Endodermal cell (in vitro differentiated cells): ENCODE measurements around the gene STAT3. TPM values are rescaled to one million over a fixed set of nuclear protein-coding genes. Genes with fewer than 3 reads are reported as not detected.
"Not testable (repeated sequence)": the region's sequence is repeated elsewhere in the genome, so short reads cannot be mapped to it uniquely, and the experiment has no call there.

Source experiments
- DNase-seq: peaks from one replicate; pipeline ENCODE4 v3.0.0-alpha.2; 2017
- H3K27ac ChIP-seq: 2 replicates; pipeline ENCODE4 v1.5.1; 2013; ENCODE audit warnings: mild to moderate bottlenecking, low read depth, low read length, moderate library complexity
- H3K27me3 ChIP-seq: 2 replicates; pipeline ENCODE4 v1.6.1; 2013; ENCODE audit warnings: mild to moderate bottlenecking, low read length, moderate library complexity; ENCODE audit not compliant: insufficient read depth, control insufficient read depth, poor library complexity, severe bottlenecking
- H3K36me3 ChIP-seq: 2 replicates; pipeline ENCODE4 v1.7.0; 2013; ENCODE audit warnings: mild to moderate bottlenecking, low read length, moderate library complexity; ENCODE audit not compliant: control insufficient read depth, insufficient read depth
- H3K4me1 ChIP-seq: one replicate; pipeline ENCODE4 v1.7.0; 2013; ENCODE audit warnings: low read length; ENCODE audit not compliant: control insufficient read depth, insufficient read depth
- H3K4me3 ChIP-seq: 2 replicates; pipeline ENCODE4 v1.5.1; 2013; ENCODE audit warnings: mild to moderate bottlenecking, low read length, moderate library complexity
- H3K9ac ChIP-seq: 2 replicates; pipeline ENCODE4 v1.6.1; 2013; ENCODE audit warnings: mild to moderate bottlenecking, low read length, moderate library complexity; ENCODE audit not compliant: poor library complexity, severe bottlenecking; ENCODE audit errors: extremely low read depth
- H3K9me3 ChIP-seq: 2 replicates; pipeline ENCODE4 v1.6.1; 2013; ENCODE audit warnings: mild to moderate bottlenecking, low read length, moderate library complexity; ENCODE audit not compliant: control insufficient read depth
- H3K27ac Mint-ChIP-seq: 2 replicates; pipeline ENCODE4 v1.8.0; 2020; ENCODE audit warnings: mixed read lengths
- H3K27me3 Mint-ChIP-seq: 2 replicates; pipeline ENCODE4 v1.8.0; 2021; ENCODE audit warnings: mild to moderate bottlenecking, mixed read lengths; ENCODE audit not compliant: insufficient read depth
- H3K36me3 Mint-ChIP-seq: 2 replicates; pipeline ENCODE4 v1.8.0; 2020; ENCODE audit warnings: low read depth, mixed read lengths
- H3K4me1 Mint-ChIP-seq: 2 replicates; pipeline ENCODE4 v1.8.0; 2020; ENCODE audit warnings: mixed read lengths
- H3K4me3 Mint-ChIP-seq: 2 replicates; pipeline ENCODE4 v1.8.0; 2020; ENCODE audit warnings: mild to moderate bottlenecking, moderate library complexity, mixed read lengths
- H3K9me3 Mint-ChIP-seq: 2 replicates; pipeline ENCODE4 v1.8.0; 2020; ENCODE audit warnings: mild to moderate bottlenecking, mixed read lengths
- WGBS, 2 experiments: methylation state at CpG; one replicate each; pipeline versions ENCODE4 v1.1.5 to v1.1.7; 2013; ENCODE audit warnings: missing lambda C conversion rate in 2 of 2, mixed read lengths in 1 of 2; ENCODE audit not compliant: insufficient coverage in 1 of 2, insufficient read length in 1 of 2; 5-methylcytosine and 5-hydroxymethylcytosine counted together
- total RNA-seq, 2 donors: library from RNA; stranded (reverse); fragmentation: NEBNext Ultra II Directional in 1 of 2; extraction: Animal tissue kit (Norgen Biotek cat#: 25700) in 1 of 2; gene quantifications; 2 replicates in 1 of 2; 3 replicates in 1 of 2; pipeline ENCODE4 v1.2.1, GENCODE V29; 2021
- TF ChIP-seq, protein P1 (sequence below): fragments of 200-600 bp; sonication (generic); conservative IDR thresholded peaks from 2 replicates; pipeline ENCODE4 v1.5.0; 2021; ENCODE audit warnings: antibody characterized with exemption, mild to moderate bottlenecking

STAT3 gene
- total RNA-seq, 2 donors from 2014 or later: 27.5 to 32.4 TPM

GRCh38 chr17:42304187-42305030, 83.8 kb downstream of the STAT3 start:
- no peak overlapping the region for H3K27ac Mint-ChIP-seq
- no peak overlapping the region for H3K4me3 Mint-ChIP-seq
- Histone ChIP-seq H3K9ac (no peak overlapping the region), H3K27ac (no peak overlapping the region), H3K9me3 (no peaks in the 10 kb centered on the region), H3K4me1 (no peaks in the 10 kb centered on the region), H3K27me3 (no peaks in the 10 kb centered on the region), H3K4me3 (no peak overlapping the region), H3K36me3 (no peaks in the 10 kb centered on the region)
- peaks cover 1% of the 10 kb centered on the region for H3K27me3 Mint-ChIP-seq
- WGBS, 2 experiments: 93 to 96% methylated on average over 13 to 16 of the region's 16 CpGs
- TF ChIP-seq, protein P1, sequence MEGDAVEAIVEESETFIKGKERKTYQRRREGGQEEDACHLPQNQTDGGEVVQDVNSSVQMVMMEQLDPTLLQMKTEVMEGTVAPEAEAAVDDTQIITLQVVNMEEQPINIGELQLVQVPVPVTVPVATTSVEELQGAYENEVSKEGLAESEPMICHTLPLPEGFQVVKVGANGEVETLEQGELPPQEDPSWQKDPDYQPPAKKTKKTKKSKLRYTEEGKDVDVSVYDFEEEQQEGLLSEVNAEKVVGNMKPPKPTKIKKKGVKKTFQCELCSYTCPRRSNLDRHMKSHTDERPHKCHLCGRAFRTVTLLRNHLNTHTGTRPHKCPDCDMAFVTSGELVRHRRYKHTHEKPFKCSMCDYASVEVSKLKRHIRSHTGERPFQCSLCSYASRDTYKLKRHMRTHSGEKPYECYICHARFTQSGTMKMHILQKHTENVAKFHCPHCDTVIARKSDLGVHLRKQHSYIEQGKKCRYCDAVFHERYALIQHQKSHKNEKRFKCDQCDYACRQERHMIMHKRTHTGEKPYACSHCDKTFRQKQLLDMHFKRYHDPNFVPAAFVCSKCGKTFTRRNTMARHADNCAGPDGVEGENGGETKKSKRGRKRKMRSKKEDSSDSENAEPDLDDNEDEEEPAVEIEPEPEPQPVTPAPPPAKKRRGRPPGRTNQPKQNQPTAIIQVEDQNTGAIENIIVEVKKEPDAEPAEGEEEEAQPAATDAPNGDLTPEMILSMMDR: no peak
- H3K36me3 Mint-ChIP-seq: no peaks in the 10 kb centered on the region
- H3K4me1 Mint-ChIP-seq: no peaks in the 10 kb centered on the region
- H3K9me3 Mint-ChIP-seq: no peaks in the 10 kb centered on the region
- no peak for DNase-seq

- Mint-ChIP-seq H3K4me1 (no peaks in the 10 kb centered on the region), H3K27me3 (peaks cover 1% of the 10 kb centered on the region), H3K9me3 (no peaks in the 10 kb centered on the region), H3K4me3 (no peak overlapping the region), H3K36me3 (no peaks in the 10 kb centered on the region), H3K27ac (no peak overlapping the region)
- Histone ChIP-seq H3K27me3 (no peaks in the 10 kb centered on the region), H3K27ac (no peak overlapping the region), H3K9ac (no peak overlapping the region), H3K4me3 (no peak overlapping the region), H3K9me3 (no peaks in the 10 kb centered on the region), H3K36me3 (no peaks in the 10 kb centered on the region), H3K4me1 (no peaks in the 10 kb centered on the region)
- TF ChIP-seq, protein P1: no peak
- DNase-seq: no peak
- WGBS, 2 experiments: 77 to 90% methylated on average over 3 of the region's 3 CpGs
Measured at GRCh38 chr17:42303694-42304093, 84.5 kb downstream of the STAT3 start.

DNA sequence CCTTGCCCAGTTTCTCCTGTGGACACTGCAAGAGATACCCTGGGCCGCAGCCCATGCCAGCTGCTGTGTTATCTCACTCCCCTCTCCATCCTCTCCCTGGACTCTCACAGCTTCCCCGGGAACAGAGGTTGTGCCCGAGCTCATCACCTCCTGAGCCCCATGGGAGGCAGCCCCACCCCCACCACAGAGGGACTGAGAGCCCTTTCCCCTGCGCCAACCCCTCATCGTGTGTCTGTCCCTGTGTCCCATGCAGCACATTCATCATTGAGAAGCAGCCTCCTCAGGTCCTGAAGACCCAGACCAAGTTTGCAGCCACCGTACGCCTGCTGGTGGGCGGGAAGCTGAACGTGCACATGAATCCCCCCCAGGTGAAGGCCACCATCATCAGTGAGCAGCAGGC, 87.2 kb downstream of the STAT3 start:
- 93 to 95% methylated on average over 7 to 9 of the region's 9 CpGs for WGBS, 2 experiments
- DNase-seq: no peak
- Mint-ChIP-seq H3K27ac (no peak overlapping the region), H3K4me1 (no peaks in the 10 kb centered on the region), H3K9me3 (no peaks in the 10 kb centered on the region), H3K4me3 (no peak overlapping the region), H3K27me3 (no peaks in the 10 kb centered on the region), H3K36me3 (no peaks in the 10 kb centered on the region)
- H3K27ac ChIP-seq: no peak overlapping the region
- no peak overlapping the region for H3K9ac ChIP-seq
- no peaks in the 10 kb centered on the region for H3K9me3 ChIP-seq
- no peaks in the 10 kb centered on the region for H3K36me3 ChIP-seq
- no peaks in the 10 kb centered on the region for H3K27me3 ChIP-seq
- no peak overlapping the region for H3K4me3 ChIP-seq
- no peaks in the 10 kb centered on the region for H3K4me1 ChIP-seq
- TF ChIP-seq, protein P1: no peak

GRCh38 chr17:42299913-42300312, 88.3 kb downstream of the STAT3 start:
- H3K27ac Mint-ChIP-seq, H3K9me3 Mint-ChIP-seq, H3K4me1 ChIP-seq, H3K27ac ChIP-seq, H3K4me3 Mint-ChIP-seq, H3K36me3 ChIP-seq, H3K4me3 ChIP-seq, H3K36me3 Mint-ChIP-seq, H3K4me1 Mint-ChIP-seq, H3K9ac ChIP-seq, H3K9me3 ChIP-seq, H3K27me3 Mint-ChIP-seq, DNase-seq, H3K27me3 ChIP-seq: not testable (repeated sequence)
- 100% methylated on average over 2 of the region's 17 CpGs; no CpG with 5 or more reads in 1 of the 2 experiments for WGBS, 2 experiments

GRCh38 chr17:42299361-42299760, 88.9 kb downstream of the STAT3 start:
- DNase-seq, H3K9ac ChIP-seq, H3K9me3 ChIP-seq, H3K27me3 Mint-ChIP-seq, H3K9me3 Mint-ChIP-seq, H3K27me3 ChIP-seq, H3K27ac Mint-ChIP-seq, H3K4me1 ChIP-seq, H3K4me3 ChIP-seq, H3K4me3 Mint-ChIP-seq, H3K27ac ChIP-seq, H3K36me3 ChIP-seq, H3K36me3 Mint-ChIP-seq, H3K4me1 Mint-ChIP-seq: not testable (repeated sequence)
- 82 to 92% methylated on average over 3 to 10 of the region's 10 CpGs for WGBS, 2 experiments
